ENCODE measurements around the gene CCDC12. TPM values are rescaled to one million over a fixed set of nuclear protein-coding genes. Genes with fewer than 3 reads are reported as not detected.

Gene CCDC12
- total and polyA plus RNA-seq, 9 of the 15 experiments (the other 6 are each of a cell fraction or from before 2014, with no cell fraction given): 8.9 to 201 (median 86.9) TPM

DNA sequence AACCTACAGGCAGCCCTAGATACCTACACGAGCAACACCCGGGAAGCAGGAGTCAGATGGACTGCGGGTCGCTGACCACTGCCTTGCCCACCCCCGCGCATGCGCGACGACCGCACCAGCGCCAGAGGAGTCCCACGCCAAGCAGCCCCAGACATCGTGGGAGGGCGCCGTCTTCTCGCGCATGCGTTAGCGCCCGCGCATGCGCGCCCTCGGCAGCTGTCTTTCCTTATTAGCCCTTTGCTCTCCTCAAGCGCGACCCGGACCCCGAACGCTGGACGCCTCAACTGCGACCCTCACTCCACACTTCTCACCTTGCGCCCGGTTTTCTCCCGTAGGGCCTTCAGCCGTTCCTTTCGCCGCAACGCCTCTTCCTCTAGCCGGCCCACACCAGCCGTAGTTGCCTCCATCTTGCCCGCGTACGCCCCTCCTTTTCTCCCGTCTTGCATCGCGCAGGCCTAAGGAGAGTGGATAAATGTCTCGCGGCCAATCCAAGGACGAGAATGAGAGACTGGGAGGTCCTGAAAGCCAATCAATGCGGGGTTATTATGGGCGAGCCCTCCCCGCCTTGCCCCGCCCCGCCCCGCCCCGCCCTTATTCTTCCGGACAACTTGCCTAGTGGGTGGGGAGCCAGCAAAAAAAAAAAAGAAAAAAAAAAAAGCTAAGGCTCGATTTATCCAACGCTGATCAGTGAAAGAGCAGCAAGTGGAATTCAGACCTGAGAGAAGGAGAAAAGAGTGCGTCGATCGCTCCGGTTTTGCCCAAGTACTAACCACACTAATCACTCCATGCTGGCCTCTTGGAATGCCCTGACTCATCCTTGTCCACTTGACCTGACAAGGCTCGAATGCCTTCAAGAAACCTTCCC, at the start of gene CCDC12 (continued):
- TF ChIP-seq, protein P1, sequence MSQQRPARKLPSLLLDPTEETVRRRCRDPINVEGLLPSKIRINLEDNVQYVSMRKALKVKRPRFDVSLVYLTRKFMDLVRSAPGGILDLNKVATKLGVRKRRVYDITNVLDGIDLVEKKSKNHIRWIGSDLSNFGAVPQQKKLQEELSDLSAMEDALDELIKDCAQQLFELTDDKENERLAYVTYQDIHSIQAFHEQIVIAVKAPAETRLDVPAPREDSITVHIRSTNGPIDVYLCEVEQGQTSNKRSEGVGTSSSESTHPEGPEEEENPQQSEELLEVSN (IDR thresholded peaks at IDR 0.05; ENCODE audit: borderline replicate concordance in 1 of 2, extremely low read depth in 1 of 2, insufficient read depth in 1 of 2, insufficient read length in 1 of 2, low read depth in 1 of 2, low read length in 1 of 2, poor library complexity in 1 of 2, severe bottlenecking in 1 of 2): peak; percentile 67 to 71
- TF ChIP-seq ZEB2 (IDR thresholded peaks at IDR 0.05): peak; percentile 45; the same call in 1 of the 2 replicates
- TF ChIP-seq, protein P2, sequence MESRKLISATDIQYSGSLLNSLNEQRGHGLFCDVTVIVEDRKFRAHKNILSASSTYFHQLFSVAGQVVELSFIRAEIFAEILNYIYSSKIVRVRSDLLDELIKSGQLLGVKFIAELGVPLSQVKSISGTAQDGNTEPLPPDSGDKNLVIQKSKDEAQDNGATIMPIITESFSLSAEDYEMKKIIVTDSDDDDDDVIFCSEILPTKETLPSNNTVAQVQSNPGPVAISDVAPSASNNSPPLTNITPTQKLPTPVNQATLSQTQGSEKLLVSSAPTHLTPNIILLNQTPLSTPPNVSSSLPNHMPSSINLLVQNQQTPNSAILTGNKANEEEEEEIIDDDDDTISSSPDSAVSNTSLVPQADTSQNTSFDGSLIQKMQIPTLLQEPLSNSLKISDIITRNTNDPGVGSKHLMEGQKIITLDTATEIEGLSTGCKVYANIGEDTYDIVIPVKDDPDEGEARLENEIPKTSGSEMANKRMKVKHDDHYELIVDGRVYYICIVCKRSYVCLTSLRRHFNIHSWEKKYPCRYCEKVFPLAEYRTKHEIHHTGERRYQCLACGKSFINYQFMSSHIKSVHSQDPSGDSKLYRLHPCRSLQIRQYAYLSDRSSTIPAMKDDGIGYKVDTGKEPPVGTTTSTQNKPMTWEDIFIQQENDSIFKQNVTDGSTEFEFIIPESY (CRISPR knock-in tag; IDR thresholded peaks at IDR 0.05): peak; percentile 69
- TF ChIP-seq, protein P3, sequence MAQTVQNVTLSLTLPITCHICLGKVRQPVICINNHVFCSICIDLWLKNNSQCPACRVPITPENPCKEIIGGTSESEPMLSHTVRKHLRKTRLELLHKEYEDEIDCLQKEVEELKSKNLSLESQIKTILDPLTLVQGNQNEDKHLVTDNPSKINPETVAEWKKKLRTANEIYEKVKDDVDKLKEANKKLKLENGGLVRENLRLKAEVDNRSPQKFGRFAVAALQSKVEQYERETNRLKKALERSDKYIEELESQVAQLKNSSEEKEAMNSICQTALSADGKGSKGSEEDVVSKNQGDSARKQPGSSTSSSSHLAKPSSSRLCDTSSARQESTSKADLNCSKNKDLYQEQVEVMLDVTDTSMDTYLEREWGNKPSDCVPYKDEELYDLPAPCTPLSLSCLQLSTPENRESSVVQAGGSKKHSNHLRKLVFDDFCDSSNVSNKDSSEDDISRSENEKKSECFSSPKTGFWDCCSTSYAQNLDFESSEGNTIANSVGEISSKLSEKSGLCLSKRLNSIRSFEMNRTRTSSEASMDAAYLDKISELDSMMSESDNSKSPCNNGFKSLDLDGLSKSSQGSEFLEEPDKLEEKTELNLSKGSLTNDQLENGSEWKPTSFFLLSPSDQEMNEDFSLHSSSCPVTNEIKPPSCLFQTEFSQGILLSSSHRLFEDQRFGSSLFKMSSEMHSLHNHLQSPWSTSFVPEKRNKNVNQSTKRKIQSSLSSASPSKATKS (CRISPR knock-in tag; IDR thresholded peaks at IDR 0.05): 0 out of 2 replicates have a peak, but pooled peaks have one; percentile 51
- TF ChIP-seq, protein P4, sequence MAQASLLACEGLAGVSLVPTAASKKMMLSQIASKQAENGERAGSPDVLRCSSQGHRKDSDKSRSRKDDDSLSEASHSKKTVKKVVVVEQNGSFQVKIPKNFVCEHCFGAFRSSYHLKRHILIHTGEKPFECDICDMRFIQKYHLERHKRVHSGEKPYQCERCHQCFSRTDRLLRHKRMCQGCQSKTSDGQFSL (CRISPR knock-in tag; IDR thresholded peaks at IDR 0.05): peak; percentile 70; the same call in 1 of the 2 replicates
- TF ChIP-seq, protein P4 (tag; IDR thresholded peaks at IDR 0.05): no peak
